ENCODE data around the gene TTLL6.
A peak's percentile ranks its signal among the peaks of the same experiment; 100 is the strongest.

TTLL6 gene

DNA sequence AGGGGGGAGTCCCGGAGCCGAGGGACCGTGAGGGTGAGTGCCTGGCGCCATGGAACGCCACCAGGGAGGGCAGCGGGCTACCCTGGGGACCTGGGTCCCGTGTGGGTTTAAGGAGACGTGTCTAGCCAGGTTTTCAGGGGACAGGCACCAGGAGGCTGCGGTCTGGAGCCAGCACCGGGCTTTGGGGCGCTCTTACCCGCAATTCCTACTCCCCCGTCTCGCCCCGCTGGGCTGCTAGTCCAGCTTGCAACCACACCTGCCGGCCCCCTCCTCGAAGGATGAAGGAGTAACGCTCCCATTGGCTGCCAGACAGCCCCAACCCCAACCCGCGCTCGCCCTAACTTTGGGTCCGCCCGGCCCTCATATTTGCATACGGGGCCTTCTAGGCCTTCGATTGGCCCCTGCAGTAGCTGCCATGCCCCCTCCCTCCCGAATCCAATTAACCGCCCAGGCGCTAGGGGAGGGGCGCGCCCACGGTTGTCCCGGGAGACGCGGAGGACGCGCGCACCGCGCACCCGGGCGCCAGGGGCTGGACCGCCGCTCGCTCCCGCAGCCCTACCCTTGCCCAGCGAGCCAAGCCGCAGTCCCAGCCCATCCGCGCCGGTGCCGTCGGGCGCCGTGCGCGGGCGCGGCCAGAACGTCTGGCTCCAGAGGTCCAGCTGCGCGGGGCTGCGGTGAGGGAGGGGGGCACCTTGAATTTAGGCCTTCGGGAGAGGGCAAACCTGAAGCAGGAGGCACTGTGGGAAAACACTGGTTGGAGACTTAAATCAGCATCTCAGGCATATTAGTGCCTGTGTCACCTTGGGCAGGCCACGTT lies at the start of gene TTLL6:
TSS of gene TTLL6 (minus strand) at position 456 of the 817 bp plus-strand sequence. CDS start at position 299, 157 bp downstream.
- H4K20me1 ChIP-seq, result no peaks in the 10 kb centered on the region
- peak within 1 kb of the TSS; percentile 68 for H3K4me3 ChIP-seq
- TF ChIP-seq Cebpa-rat (IDR thresholded peaks at IDR 0.05), result no peak
- peak within 1 kb of the TSS; percentile 49; the same call in 1 of the 2 replicates for H3K9ac ChIP-seq
- peaks cover 37% of the 10 kb centered on the region for H3K4me1 ChIP-seq
- H3K9me3 ChIP-seq, result no peaks in the 10 kb centered on the region
- H3K27ac ChIP-seq, result peak within 1 kb of the TSS; percentile 10; the same call in 1 of the 2 replicates
- peak within 1 kb of the TSS; percentile 98 for H3K4me2 ChIP-seq
- H3K27me3 ChIP-seq, result peaks cover 8% of the 10 kb centered on the region; the same call in 1 of the 2 replicates
- H3K36me3 ChIP-seq, result no peaks in the 10 kb centered on the region

DNA sequence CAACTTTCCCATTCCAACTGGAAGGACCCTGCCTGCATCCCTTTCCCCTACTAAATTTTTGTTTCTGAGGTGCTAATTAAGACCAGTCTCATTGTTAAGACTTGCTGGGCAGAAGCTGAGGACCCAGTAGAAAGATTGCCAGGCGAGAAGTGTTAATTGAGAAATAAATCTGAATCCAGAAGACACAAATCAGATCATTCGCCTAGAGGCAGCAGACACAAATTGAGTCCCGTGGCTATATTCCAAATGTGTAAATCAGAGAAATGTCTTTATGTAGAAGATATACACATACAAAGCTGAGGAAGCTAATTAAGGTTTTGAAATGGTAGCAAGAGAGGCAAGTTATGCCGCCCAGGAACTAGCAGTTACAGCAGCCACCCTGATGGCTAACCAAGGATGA lies 43.4 kb upstream of the TTLL6 start:
- H4K20me1 ChIP-seq, result no peaks in the 10 kb centered on the region
- H3K9me3 ChIP-seq, result no peaks in the 10 kb centered on the region
- H3K4me2 ChIP-seq, result peak overlapping the region; percentile 71
- H3K36me3 ChIP-seq, result peaks cover 83% of the 10 kb centered on the region
- H3K4me1 ChIP-seq, result peaks cover 40% of the 10 kb centered on the region
- H3K9ac ChIP-seq, result peak overlapping the region; percentile 40; the same call in 1 of the 2 replicates
- no peak for TF ChIP-seq Cebpa-rat (IDR thresholded peaks at IDR 0.05)
- H3K4me3 ChIP-seq, result no peak overlapping the region
- H3K27ac ChIP-seq, result peak overlapping the region; percentile 73
- H3K27me3 ChIP-seq, result no peaks in the 10 kb centered on the region

- Histone ChIP-seq H3K4me3 (no peak overlapping the region), H3K4me2 (peak overlapping the region; percentile 71), H3K9me3 (no peaks in the 10 kb centered on the region), H3K9ac (0 out of 2 replicates have a peak overlapping the region, but pooled peaks have one; percentile 40), H3K36me3 (peaks cover 83% of the 10 kb centered on the region), H4K20me1 (no peaks in the 10 kb centered on the region), H3K27me3 (no peaks in the 10 kb centered on the region), H3K4me1 (peaks cover 45% of the 10 kb centered on the region), H3K27ac (peak overlapping the region; percentile 73)
- no peak for TF ChIP-seq Cebpa-rat (IDR thresholded peaks at IDR 0.05)
Measured at GRCh38 chr17:48860034-48860433, 43.0 kb upstream of the TTLL6 start.

- Histone ChIP-seq H3K4me3 (no peak overlapping the region), H3K9ac (no peak overlapping the region), H3K9me3 (no peaks in the 10 kb centered on the region), H3K36me3 (peaks cover 78% of the 10 kb centered on the region), H3K27ac (no peak overlapping the region), H4K20me1 (no peaks in the 10 kb centered on the region), H3K4me2 (no peak overlapping the region), H3K4me1 (peaks cover 69% of the 10 kb centered on the region), H3K27me3 (no peaks in the 10 kb centered on the region)
- no peak for TF ChIP-seq Cebpa-rat (IDR thresholded peaks at IDR 0.05)
Measured at GRCh38 chr17:48856122-48856821, 39.2 kb upstream of the TTLL6 start.

- no peak for TF ChIP-seq Cebpa-rat (IDR thresholded peaks at IDR 0.05)
- Histone ChIP-seq H3K4me3 (no peak overlapping the region), H3K36me3 (peaks cover 80% of the 10 kb centered on the region), H3K9ac (no peak overlapping the region), H3K4me2 (peak overlapping the region; percentile 24; the same call in 1 of the 2 replicates), H4K20me1 (no peaks in the 10 kb centered on the region), H3K27me3 (no peaks in the 10 kb centered on the region), H3K27ac (no peak overlapping the region), H3K9me3 (no peaks in the 10 kb centered on the region), H3K4me1 (peaks cover 69% of the 10 kb centered on the region)
Measured at GRCh38 chr17:48854774-48855476, 37.9 kb upstream of the TTLL6 start.

DNA sequence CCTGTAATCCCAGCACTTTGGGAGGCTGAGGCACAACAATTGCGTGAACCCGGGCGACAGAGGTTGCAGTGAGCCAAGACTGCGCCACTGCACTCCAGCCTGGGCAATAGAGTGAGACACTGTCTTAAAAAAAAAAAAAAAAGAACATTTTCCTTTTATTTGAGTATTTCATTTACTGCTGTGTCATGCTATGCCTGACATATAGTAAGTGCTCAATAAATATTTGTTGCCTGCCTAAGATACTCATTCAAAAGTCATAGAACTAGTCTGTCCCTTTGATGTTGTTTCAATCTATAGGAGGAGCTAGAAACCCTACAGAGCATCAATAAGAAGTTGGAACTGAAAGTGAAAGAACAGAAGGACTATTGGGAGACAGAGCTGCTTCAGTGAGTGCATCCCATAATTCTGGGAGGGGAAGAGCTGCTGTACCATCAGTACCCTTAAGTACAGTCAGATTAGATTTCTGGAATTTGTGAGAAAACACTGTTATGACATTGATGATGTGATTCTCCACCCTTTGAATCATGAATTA lies 33.8 kb upstream of the TTLL6 start:
- Histone ChIP-seq H3K27me3 (no peaks in the 10 kb centered on the region), H3K27ac (peak overlapping the region; percentile 69), H4K20me1 (no peaks in the 10 kb centered on the region), H3K4me2 (peak overlapping the region; percentile 80), H3K9ac (no peak overlapping the region), H3K4me3 (peak overlapping the region; percentile 25; the same call in 1 of the 2 replicates), H3K36me3 (peaks cover 81% of the 10 kb centered on the region), H3K9me3 (no peaks in the 10 kb centered on the region), H3K4me1 (peaks cover 54% of the 10 kb centered on the region)
- TF ChIP-seq Cebpa-rat (IDR thresholded peaks at IDR 0.05), result no peak

DNA sequence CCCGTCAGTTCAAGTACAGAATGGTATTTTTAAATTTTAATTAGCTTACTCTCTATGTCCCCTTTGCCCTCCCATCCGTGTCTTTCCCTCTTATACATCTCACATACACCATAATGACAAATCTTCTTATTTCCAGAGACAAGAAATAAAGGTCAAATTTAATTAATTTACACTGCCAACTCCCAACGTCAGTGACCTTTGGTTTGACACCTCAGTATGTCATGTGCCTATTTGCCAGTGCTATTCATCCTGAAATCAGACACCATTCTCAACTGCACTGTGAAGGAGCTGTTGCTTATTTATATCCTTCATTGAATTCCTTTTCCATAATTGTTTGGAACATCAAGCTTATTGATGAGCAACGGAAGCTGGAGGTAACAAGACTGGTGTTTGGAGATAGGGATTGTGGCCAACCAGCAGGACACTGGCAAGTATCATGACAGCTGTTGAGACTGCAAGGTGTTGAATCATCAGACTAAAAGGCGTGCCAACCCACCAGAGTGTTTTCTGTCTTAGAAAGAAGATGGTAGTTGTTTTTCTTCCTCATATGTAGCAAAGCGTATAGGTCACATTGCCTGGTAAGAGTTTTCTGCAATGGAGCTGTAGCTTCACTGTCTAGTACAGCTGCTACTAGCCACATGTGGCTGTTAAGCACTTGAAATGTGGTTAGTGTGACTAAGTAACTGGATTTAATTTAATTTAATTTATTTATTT lies 26.3 kb upstream of the TTLL6 start:
- no peak overlapping the region for H3K27ac ChIP-seq

GRCh38 chr17:48842746-48843145 lies 25.7 kb upstream of the TTLL6 start:
- no peak for TF ChIP-seq Cebpa-rat (IDR thresholded peaks at IDR 0.05)
- Histone ChIP-seq H3K27ac (no peak overlapping the region), H4K20me1 (no peaks in the 10 kb centered on the region)

More for the DNA sequence above, 26.3 kb upstream of the TTLL6 start:
- H3K9me3 ChIP-seq, result no peaks in the 10 kb centered on the region
- peaks cover 67% of the 10 kb centered on the region for H3K36me3 ChIP-seq
- no peak overlapping the region for H3K4me2 ChIP-seq
- no peaks in the 10 kb centered on the region for H4K20me1 ChIP-seq
- H3K9ac ChIP-seq, result no peak overlapping the region
- no peaks in the 10 kb centered on the region for H3K27me3 ChIP-seq
- H3K4me3 ChIP-seq, result no peak overlapping the region
- TF ChIP-seq Cebpa-rat (IDR thresholded peaks at IDR 0.05), result no peak
- H3K4me1 ChIP-seq, result peaks cover 51% of the 10 kb centered on the region

More at GRCh38 chr17:48842746-48843145, 25.7 kb upstream of the TTLL6 start:
- no peak overlapping the region for H3K9ac ChIP-seq
- no peak overlapping the region for H3K4me3 ChIP-seq
- 0 out of 2 replicates have a peak overlapping the region, but pooled peaks have one; percentile 77 for H3K4me2 ChIP-seq
- H3K9me3 ChIP-seq, result no peaks in the 10 kb centered on the region
- H3K27me3 ChIP-seq, result no peaks in the 10 kb centered on the region
- peaks cover 61% of the 10 kb centered on the region for H3K36me3 ChIP-seq
- peaks cover 57% of the 10 kb centered on the region for H3K4me1 ChIP-seq
